Activated CD4-positive, alpha-beta T cell treated with anti-CD3 and anti-CD28 coated beads, Interleukin-2, amount 50 U/mL, for 24 hours (primary cell): ENCODE results near the gene HOXD8.

ENCODE experiments used
- DNase-seq, 2 donors: peaks; one replicate each; pipeline ENCODE4 v3.0.0-alpha.2; 2020; ENCODE audit warnings: low read depth in 1 of 2, low spot score in 1 of 2

Gene HOXD8

GRCh38 chr2:176102309-176102866 is 27.1 kb upstream of the HOXD8 start:
- no peak for DNase-seq

GRCh38 chr2:176103194-176103593 is 26.3 kb upstream of the HOXD8 start:
- no peak for DNase-seq

GRCh38 chr2:176103742-176104315 is 25.7 kb upstream of the HOXD8 start:
- no peak for DNase-seq

- no peak for DNase-seq
These were observed 25.0 kb upstream of the HOXD8 start for GRCh38 chr2:176104316-176105077.

GRCh38 chr2:176105078-176105729 is 24.3 kb upstream of the HOXD8 start:
- DNase-seq: no peak

- no peak for DNase-seq
These were observed 23.6 kb upstream of the HOXD8 start for GRCh38 chr2:176105730-176106580.

GRCh38 chr2:176106581-176107539 is 22.6 kb upstream of the HOXD8 start, which contains the start of gene HOXD11:
Gene HOXD11, plus strand, starts transcription at chr2:176107280. Its CDS starts 76 bp downstream, at chr2:176107356.
- DNase-seq: no peak

GRCh38 chr2:176107731-176108181 is 21.7 kb upstream of the HOXD8 start:
- no peak for DNase-seq

- DNase-seq: no peak
These were observed 20.2 kb upstream of the HOXD8 start for GRCh38 chr2:176109192-176109901.

- DNase-seq: no peak
These were observed 19.6 kb upstream of the HOXD8 start for GRCh38 chr2:176109946-176110345.

- no peak for DNase-seq
These were observed 18.8 kb upstream of the HOXD8 start for GRCh38 chr2:176110415-176111308.

GRCh38 chr2:176111309-176111663 is 18.2 kb upstream of the HOXD8 start:
- no peak for DNase-seq

- no peak for DNase-seq
These were observed 17.6 kb upstream of the HOXD8 start for GRCh38 chr2:176111846-176112374.

GRCh38 chr2:176112375-176113302 is 16.9 kb upstream of the HOXD8 start:
- no peak for DNase-seq

GRCh38 chr2:176114120-176114929 is 15.2 kb upstream of the HOXD8 start:
- no peak for DNase-seq
